HAP-1 (cell line): Measurements from ENCODE around the gene PLCG1.

Experiments
- DNase-seq, 2 experiments: peaks; one replicate each; pipeline ENCODE4 v3.0.0-alpha.2; 2016 to 2020; ENCODE audit warnings: low spot score in 2 of 2
- H3K27me3 ChIP-seq: fragments of 250-450 bp; sonication (Bioruptor Pico); 2 replicates; pipeline ENCODE4 v1.5.1; 2020; ENCODE audit warnings: low read depth, mild to moderate bottlenecking, moderate library complexity
- H3K36me3 ChIP-seq: fragments of 250-450 bp; sonication (Bioruptor Pico); replicated peaks from 2 replicates; pipeline ENCODE4 v1.5.1; 2020; ENCODE audit warnings: mild to moderate bottlenecking
- H3K4me1 ChIP-seq: fragments of 250-450 bp; sonication (Bioruptor Pico); 2 replicates; pipeline ENCODE4 v1.5.1; 2020; ENCODE audit warnings: mild to moderate bottlenecking
- H3K4me3 ChIP-seq: fragments of 250-450 bp; sonication (Bioruptor Pico); 2 replicates; pipeline ENCODE4 v1.5.1; 2020; ENCODE audit warnings: mild to moderate bottlenecking, moderate library complexity
- H3K9me3 ChIP-seq: fragments of 250-450 bp; sonication (Bioruptor Pico); 2 replicates; pipeline ENCODE4 v1.5.1; 2020; ENCODE audit warnings: mild to moderate bottlenecking, moderate library complexity
- in situ Hi-C: fragments of 300-500 bp; cut with MboI; formaldehyde crosslinking; loops from 3 replicates; pipeline ENCODE4 v1.14.3; 2020; ENCODE audit warnings: low sequenced_read_pairs, inconsistent platforms, mixed read lengths

The PLCG1 gene

GRCh38 chr20:41160686-41161085 lies 23.3 kb downstream of the PLCG1 start:
- Histone ChIP-seq H3K36me3 (peaks cover 43% of the 10 kb centered on the region), H3K4me1 (no peaks in the 10 kb centered on the region), H3K27me3 (no peaks in the 10 kb centered on the region), H3K9me3 (no peaks in the 10 kb centered on the region), H3K4me3 (no peak overlapping the region)
- no peak for DNase-seq
- in situ Hi-C loops: no loop called here

- Histone ChIP-seq H3K4me1 (no peaks in the 10 kb centered on the region), H3K4me3 (no peak overlapping the region), H3K36me3 (peaks cover 55% of the 10 kb centered on the region), H3K9me3 (no peaks in the 10 kb centered on the region), H3K27me3 (no peaks in the 10 kb centered on the region)
- in situ Hi-C loops: no loop called here
- no peak for DNase-seq
Measured at GRCh38 chr20:41161886-41162285, 24.5 kb downstream of the PLCG1 start.

- in situ Hi-C loops: no loop called here
- no peaks in the 10 kb centered on the region for H3K9me3 ChIP-seq
- H3K27me3 ChIP-seq: no peaks in the 10 kb centered on the region
- H3K4me1 ChIP-seq: no peaks in the 10 kb centered on the region
- H3K4me3 ChIP-seq: no peak overlapping the region
- no peak for DNase-seq
- peaks cover 57% of the 10 kb centered on the region for H3K36me3 ChIP-seq
Measured at GRCh38 chr20:41162396-41162795, 25.1 kb downstream of the PLCG1 start.

GRCh38 chr20:41163821-41164220 lies 26.5 kb downstream of the PLCG1 start:
- H3K27me3 ChIP-seq: no peaks in the 10 kb centered on the region
- H3K36me3 ChIP-seq: peaks cover 70% of the 10 kb centered on the region
- no peak overlapping the region for H3K4me3 ChIP-seq
- no peaks in the 10 kb centered on the region for H3K9me3 ChIP-seq
- DNase-seq: no peak
- in situ Hi-C loops: no loop called here
- no peaks in the 10 kb centered on the region for H3K4me1 ChIP-seq

GRCh38 chr20:41165001-41165882 lies 27.9 kb downstream of the PLCG1 start:
- Histone ChIP-seq H3K36me3 (peaks cover 76% of the 10 kb centered on the region), H3K9me3 (no peaks in the 10 kb centered on the region), H3K4me1 (no peaks in the 10 kb centered on the region), H3K27me3 (no peaks in the 10 kb centered on the region), H3K4me3 (no peak overlapping the region)
- in situ Hi-C loops: no loop called here
- no peak for DNase-seq

- DNase-seq: no peak
- Histone ChIP-seq H3K4me3 (no peak overlapping the region), H3K27me3 (no peaks in the 10 kb centered on the region), H3K36me3 (peaks cover 79% of the 10 kb centered on the region), H3K9me3 (no peaks in the 10 kb centered on the region), H3K4me1 (no peaks in the 10 kb centered on the region)
- in situ Hi-C loops: no loop called here
Measured at GRCh38 chr20:41166201-41167117, 29.1 kb downstream of the PLCG1 start.

GRCh38 chr20:41167118-41167470 lies 29.8 kb downstream of the PLCG1 start:
- in situ Hi-C loops: no loop called here
- no peak for DNase-seq
- no peak overlapping the region for H3K4me3 ChIP-seq
- no peaks in the 10 kb centered on the region for H3K27me3 ChIP-seq
- no peaks in the 10 kb centered on the region for H3K9me3 ChIP-seq
- H3K4me1 ChIP-seq: no peaks in the 10 kb centered on the region
- peaks cover 84% of the 10 kb centered on the region for H3K36me3 ChIP-seq

GRCh38 chr20:41167481-41168253 lies 30.3 kb downstream of the PLCG1 start:
- no peak for DNase-seq
- H3K9me3 ChIP-seq: no peaks in the 10 kb centered on the region
- in situ Hi-C loops: no loop called here
- H3K4me3 ChIP-seq: no peak overlapping the region
- H3K36me3 ChIP-seq: peaks cover 85% of the 10 kb centered on the region
- H3K27me3 ChIP-seq: no peaks in the 10 kb centered on the region
- H3K4me1 ChIP-seq: no peaks in the 10 kb centered on the region

- no peaks in the 10 kb centered on the region for H3K4me1 ChIP-seq
- in situ Hi-C loops: no loop called here
Measured at GRCh38 chr20:41168281-41169161, 31.2 kb downstream of the PLCG1 start.

GRCh38 chr20:41169162-41169690 lies 31.9 kb downstream of the PLCG1 start:
- no peaks in the 10 kb centered on the region for H3K4me1 ChIP-seq
- in situ Hi-C loops: no loop called here

More at GRCh38 chr20:41168281-41169161, 31.2 kb downstream of the PLCG1 start:
- Histone ChIP-seq H3K9me3 (no peaks in the 10 kb centered on the region), H3K27me3 (no peaks in the 10 kb centered on the region), H3K36me3 (peaks cover 85% of the 10 kb centered on the region), H3K4me3 (no peak overlapping the region)
- DNase-seq: no peak

GRCh38 chr20:41169791-41170351 lies 32.5 kb downstream of the PLCG1 start:
- in situ Hi-C loops: no loop called here
- Histone ChIP-seq H3K4me3 (no peak overlapping the region), H3K4me1 (no peaks in the 10 kb centered on the region), H3K36me3 (peaks cover 87% of the 10 kb centered on the region), H3K27me3 (no peaks in the 10 kb centered on the region), H3K9me3 (no peaks in the 10 kb centered on the region)
- DNase-seq: no peak

More at GRCh38 chr20:41169162-41169690, 31.9 kb downstream of the PLCG1 start:
- H3K36me3 ChIP-seq: peaks cover 85% of the 10 kb centered on the region
- no peaks in the 10 kb centered on the region for H3K9me3 ChIP-seq
- no peaks in the 10 kb centered on the region for H3K27me3 ChIP-seq
- no peak overlapping the region for H3K4me3 ChIP-seq
- DNase-seq: no peak

GRCh38 chr20:41170386-41171105 lies 33.2 kb downstream of the PLCG1 start:
- Histone ChIP-seq H3K27me3 (no peaks in the 10 kb centered on the region), H3K9me3 (no peaks in the 10 kb centered on the region), H3K4me3 (no peak overlapping the region), H3K36me3 (peaks cover 85% of the 10 kb centered on the region), H3K4me1 (no peaks in the 10 kb centered on the region)
- in situ Hi-C loops: no loop called here
- no peak for DNase-seq
